Body of pancreas (tissue), 4 donors: ENCODE results near the gene GPATCH1.

Experiments
- POLR2A ChIP-seq, 3 donors: fragments of 450-650 bp; IDR thresholded peaks; one replicate each; pipeline ENCODE4 v1.6.1; 2016; ENCODE audit warnings: antibody characterized with exemption in 3 of 3, mild to moderate bottlenecking in 2 of 3
- TF ChIP-seq, protein P1 (sequence below), 7 experiments: fragments of 450-650 bp in 4 of 7; fragments of 200-600 bp in 3 of 7; sonication (generic) in 3 of 7; IDR thresholded peaks; one replicate each; pipeline ENCODE4 v1.5.1; 2016 to 2019; ENCODE audit warnings: antibody characterized with exemption in 7 of 7

DNA sequence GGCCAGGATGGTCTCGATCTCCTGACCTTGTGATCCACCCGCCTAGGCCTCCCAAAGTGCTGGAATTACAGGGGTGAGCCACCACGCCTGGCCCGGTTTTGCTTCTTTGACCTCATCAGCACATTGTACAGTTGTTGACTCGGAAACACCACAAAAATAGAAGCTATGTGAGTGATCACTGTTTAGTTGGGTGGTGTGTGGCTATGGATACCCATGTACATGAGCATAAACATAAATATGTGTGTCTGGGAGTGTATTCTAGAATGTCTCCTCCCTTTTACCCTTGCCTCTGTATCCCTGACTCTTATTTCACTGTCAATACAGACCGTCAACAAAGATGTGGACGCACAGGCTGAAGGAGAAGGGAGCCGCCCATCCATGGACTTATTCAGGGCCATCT, 36.5 kb downstream of the GPATCH1 start:
- TF ChIP-seq, protein P1, sequence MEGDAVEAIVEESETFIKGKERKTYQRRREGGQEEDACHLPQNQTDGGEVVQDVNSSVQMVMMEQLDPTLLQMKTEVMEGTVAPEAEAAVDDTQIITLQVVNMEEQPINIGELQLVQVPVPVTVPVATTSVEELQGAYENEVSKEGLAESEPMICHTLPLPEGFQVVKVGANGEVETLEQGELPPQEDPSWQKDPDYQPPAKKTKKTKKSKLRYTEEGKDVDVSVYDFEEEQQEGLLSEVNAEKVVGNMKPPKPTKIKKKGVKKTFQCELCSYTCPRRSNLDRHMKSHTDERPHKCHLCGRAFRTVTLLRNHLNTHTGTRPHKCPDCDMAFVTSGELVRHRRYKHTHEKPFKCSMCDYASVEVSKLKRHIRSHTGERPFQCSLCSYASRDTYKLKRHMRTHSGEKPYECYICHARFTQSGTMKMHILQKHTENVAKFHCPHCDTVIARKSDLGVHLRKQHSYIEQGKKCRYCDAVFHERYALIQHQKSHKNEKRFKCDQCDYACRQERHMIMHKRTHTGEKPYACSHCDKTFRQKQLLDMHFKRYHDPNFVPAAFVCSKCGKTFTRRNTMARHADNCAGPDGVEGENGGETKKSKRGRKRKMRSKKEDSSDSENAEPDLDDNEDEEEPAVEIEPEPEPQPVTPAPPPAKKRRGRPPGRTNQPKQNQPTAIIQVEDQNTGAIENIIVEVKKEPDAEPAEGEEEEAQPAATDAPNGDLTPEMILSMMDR (IDR thresholded peaks at IDR 0.05) = no peak
- TF ChIP-seq POLR2A (IDR thresholded peaks at IDR 0.05) = no peak
